Inferior parietal cortex (tissue), 1 donor: ENCODE results near the gene DUSP14.
"Not testable (repeated sequence)": the region's sequence is repeated elsewhere in the genome, so short reads cannot be mapped to it uniquely, and the experiment has no call there.

Experiments
- DNase-seq: peaks from one replicate; pipeline ENCODE4 v3.0.0-alpha.2; 2016; ENCODE audit errors: extremely low spot score

DUSP14 gene

GRCh38 chr17:37489197-37490001 is at the start of gene DUSP14:
DUSP14 (plus strand) TSS chr17:37489891; CDS start chr17:37512273, 22,382 bp downstream.
- DNase-seq, result peak; percentile 76

DNA sequence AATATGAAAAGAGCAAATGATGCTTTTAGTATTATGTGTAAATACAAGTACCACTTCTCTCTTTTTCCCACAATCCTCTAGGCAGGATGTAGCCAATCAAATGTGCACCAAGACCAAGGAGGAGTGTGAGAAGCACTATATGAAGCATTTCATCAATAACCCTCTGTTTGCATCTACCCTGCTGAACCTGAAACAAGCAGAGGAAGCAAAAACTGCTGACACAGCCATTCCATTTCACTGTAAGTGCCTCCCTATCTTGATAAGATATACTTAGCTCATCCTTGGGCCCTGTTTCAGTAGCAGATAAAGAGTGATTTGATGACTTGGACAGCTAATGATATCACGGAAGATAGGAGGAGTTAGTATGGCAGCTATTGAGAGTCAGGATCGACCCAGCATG is 49.3 kb upstream of the DUSP14 start:
- DNase-seq, result no peak

GRCh38 chr17:37441369-37442014 is 48.2 kb upstream of the DUSP14 start:
- not testable (repeated sequence) for DNase-seq

DNA sequence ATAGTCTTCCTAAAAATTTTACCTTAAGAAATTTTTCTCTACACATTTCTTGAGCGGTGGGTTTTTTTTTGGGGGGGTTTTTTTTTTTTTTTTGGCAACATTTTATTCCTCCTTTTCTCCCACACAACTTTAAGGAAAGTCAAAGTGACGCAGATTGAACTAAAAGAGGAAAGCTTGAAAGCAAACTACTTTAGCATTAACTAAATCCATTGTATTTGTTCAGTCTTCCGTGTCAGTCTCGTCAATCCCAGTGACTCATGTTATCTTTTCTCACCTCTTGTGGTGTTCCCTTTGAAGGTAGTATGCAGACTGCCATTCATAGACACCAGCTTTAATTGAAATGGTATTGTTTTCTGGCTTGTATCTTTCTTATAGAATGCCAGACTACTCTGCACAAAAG is 43.7 kb upstream of the DUSP14 start:
- DNase-seq, result no peak

DNA sequence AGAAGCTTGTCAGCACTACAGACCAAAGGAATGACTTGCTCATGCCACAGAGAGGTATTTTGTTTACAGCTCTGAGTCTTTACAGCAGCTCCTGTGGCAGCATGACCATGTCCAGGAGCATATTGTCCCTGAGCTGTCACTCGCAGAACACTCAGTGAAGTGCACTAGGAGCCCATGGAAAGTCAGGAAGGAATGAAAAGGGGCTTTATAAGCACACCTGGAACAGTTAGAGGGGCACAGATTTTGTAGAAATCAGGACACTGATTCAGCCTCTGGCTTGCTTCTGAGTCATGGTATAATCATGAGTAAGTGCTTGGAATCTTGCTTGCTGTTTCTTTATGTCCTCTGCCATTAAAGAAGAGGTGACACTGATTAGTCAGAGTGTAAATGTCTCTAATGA is 42.0 kb upstream of the DUSP14 start:
- DNase-seq, result no peak

DNA sequence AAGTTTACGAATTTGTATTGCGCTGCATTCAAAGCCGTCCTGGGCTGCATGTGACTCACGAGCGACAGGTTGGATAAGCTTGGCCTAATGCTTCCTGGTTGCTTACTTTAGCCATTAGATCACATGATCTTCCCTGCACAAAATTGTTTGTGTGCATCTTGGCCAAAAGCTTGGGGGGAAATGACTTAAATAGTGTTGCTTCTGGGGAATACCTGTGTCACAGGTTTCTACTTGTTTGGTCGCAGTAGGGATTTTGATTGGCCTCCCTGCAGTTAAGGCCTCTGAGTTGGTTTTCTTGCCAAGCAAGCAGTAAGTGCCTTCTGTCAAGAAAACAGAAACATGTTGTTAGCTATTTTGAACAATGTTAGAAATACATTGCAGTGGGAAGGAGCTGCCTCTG is 39.6 kb upstream of the DUSP14 start:
- DNase-seq, result no peak

DNA sequence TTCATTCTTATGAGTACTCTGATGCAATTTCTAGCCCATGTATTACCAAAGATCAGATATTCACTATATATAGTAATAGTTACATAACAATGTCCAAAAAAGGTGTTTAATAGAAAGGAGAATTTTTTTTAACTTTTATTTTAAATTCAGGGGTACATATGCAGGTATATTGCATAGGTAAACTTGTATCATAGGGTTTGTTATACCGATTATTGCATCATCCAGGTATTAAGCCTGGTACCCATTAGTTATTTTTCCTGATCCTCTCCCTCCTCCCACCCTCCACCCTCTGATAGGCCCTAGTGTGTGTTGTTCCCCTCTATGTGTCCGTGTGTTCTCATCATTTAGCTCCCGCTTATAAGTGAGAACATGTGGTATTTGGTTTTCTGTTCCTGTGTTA is 31.9 kb upstream of the DUSP14 start:
- not testable (repeated sequence) for DNase-seq

DNA sequence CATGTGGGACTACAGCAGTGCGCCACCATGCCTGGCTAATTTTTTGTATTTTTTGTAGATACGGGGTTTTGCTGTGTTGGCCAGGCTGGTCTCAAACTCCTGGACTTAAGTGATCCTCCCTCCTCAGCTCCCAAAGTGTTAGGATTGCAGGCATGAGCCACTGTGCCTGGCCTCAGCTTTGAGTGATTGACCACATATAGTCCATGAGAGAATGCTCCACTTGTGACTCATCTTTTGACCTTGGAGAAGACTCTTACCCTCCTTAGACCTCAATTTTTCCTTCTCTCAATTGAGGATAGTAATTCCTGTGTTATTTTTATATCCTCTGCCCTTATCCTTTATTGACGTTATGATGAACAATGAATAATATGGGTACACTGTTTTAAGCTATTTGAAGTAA is 30.9 kb upstream of the DUSP14 start:
- DNase-seq, result no peak

DNA sequence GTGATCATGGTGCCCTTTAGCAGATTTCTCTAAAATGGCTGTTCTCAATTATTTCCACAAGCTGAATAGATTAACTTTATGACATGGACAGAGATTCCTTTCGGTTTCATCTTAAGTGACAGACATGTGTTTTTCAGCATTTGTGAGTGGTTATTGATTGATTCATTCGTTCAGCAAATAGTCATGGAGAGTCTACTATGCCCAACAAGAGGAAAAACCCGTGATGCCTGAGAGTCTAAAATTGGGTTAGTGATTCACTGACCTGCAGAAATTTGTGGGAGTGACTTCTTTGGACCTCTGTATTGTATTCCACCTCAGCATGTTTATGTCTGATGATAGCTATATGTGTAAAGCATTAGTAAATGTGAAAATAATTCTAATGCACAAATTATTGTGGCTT is 28.0 kb upstream of the DUSP14 start:
- no peak for DNase-seq

DNA sequence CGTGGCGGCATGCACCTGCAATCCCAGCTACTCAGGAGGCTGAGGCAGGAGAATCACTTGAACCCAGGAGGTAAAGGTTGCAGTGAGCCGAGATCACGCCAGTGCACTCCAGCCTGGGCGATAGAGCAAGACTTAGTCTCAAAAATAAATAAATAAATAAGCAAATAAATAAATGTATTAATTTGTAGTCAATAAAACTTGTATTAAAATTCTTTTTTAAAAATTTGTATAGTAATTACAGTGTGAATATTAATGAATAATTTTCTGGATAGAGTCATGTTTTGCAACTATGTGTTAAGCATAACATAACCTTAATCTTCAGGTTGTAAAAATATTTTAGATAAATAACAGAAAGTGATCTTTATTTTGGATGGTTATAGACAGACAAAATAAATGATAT is 27.2 kb upstream of the DUSP14 start:
- no peak for DNase-seq

- DNase-seq, result no peak
These were observed 26.7 kb upstream of the DUSP14 start for GRCh38 chr17:37463039-37463438.

- DNase-seq, result no peak
These were observed 24.5 kb upstream of the DUSP14 start for GRCh38 chr17:37465069-37465616.

DNA sequence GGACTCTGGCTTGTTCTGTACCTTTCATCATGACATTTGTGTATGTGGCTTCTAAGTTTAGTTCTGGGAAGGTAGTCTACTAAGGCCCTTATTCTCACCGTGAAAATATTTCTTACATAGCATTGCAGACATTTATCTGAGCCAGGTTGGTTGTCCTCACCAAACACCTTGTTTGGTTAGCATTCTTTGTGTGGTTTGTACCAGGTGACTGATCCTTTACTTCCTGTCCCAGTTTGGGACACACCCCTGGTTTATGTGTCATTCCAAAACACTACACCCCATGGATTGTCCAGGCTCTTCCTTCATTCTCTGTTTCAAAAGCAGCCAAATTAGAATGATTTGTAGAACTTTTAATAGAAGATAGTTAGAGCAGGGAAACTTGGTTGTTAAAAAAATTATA is 23.2 kb upstream of the DUSP14 start:
- no peak for DNase-seq

GRCh38 chr17:37470181-37470580 is 19.5 kb upstream of the DUSP14 start:
- DNase-seq, result no peak

GRCh38 chr17:37475731-37476420 is 13.8 kb upstream of the DUSP14 start:
- no peak for DNase-seq

DNA sequence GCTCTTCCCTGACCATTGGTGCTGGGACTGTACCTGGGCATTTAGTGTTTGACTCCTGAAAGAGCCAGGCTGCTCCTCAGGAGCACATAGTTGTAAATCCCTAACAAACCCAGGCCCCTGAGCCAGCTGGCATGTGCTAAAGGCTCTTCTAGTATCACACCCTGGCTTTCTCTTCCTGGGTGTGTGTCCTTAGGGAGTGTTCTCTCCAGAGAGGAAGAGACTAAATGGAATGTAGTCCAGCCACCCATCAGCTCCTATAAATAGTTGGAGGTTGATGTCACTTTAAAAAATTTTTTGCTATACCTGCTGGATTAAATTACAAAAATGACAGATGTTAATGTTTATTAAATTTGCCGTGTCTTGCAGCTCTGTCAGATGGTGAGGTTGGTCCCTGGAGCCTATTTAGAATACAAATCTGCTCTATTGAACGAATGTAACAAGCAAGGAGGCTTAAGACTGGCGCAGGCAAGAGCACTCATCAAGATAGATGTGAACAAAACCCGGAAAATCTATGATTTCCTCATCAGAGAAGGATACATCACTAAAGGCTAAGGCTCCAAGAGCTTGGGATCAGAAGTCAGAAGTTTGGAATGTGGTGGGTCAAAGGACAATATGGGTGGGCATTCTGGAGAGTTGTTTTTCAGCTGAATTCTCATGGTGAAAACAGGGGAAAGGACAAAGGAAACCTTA is 13.1 kb upstream of the DUSP14 start:
- no peak for DNase-seq

GRCh38 chr17:37478187-37478586 is 11.5 kb upstream of the DUSP14 start:
- DNase-seq, result no peak

DNA sequence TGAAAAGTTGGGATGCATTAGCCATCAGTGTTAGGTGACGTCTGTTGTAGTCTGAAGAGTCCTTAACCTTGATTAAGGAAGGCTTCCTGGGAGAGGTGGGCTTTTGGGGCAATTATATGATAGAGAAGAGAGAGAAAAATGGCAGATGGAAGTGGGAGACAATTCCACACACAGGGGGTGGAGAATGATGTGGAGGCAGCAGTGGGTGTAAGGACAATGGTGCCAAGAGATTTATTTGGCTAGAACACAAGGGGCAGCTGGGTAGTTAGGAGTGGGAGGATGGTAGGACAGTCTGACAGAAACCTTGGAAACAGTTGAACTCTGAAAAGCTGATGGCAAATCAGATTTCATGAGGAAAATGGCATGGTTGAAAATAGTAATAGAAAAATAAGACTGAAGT is 10.7 kb upstream of the DUSP14 start:
- no peak for DNase-seq

DNA sequence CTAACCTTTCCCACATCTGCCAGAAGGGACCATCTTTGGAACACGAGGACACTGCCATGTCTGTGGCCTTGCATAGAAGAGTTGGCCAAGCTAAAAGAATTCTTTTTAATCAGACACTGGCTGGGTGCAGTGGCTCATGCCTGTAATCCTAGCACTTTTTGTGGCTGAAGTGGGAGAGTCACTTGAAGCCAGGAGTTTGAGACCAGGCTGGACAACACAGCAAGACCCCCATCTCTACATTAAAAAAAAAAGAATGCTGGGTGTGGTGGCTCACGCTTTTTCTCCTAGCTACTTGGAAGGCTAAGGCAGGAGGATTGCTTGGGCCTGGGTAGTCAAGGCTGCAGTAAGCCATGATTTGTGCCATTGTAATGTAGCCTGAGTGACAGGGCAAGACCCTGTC is 9.3 kb upstream of the DUSP14 start:
- no peak for DNase-seq

- no peak for DNase-seq
These were observed 8.6 kb upstream of the DUSP14 start for GRCh38 chr17:37481001-37481665.

- peak; percentile 37 for DNase-seq
These were observed 6.2 kb upstream of the DUSP14 start for GRCh38 chr17:37483311-37484039.
